MM.1S (cell line): Measurements from ENCODE around the gene TRIM27.
A peak's percentile ranks its signal among the peaks of the same experiment; 100 is the strongest.
"Not testable (repeated sequence)": the region's sequence is repeated elsewhere in the genome, so short reads cannot be mapped to it uniquely, and the experiment has no call there.

Source experiments
- DNase-seq: peaks from one replicate; pipeline ENCODE4 v3.0.0-alpha.2; 2015
- H2AFZ ChIP-seq: fragments of 300-600 bp; sonication (generic); 2 replicates; pipeline ENCODE4 v1.6.0; 2016; ENCODE audit warnings: antibody characterized with exemption, low read length
- H3F3A ChIP-seq: fragments of 300-600 bp; sonication (generic); 2 replicates; pipeline ENCODE4 v1.6.1; 2016; ENCODE audit warnings: mild to moderate bottlenecking, antibody characterized with exemption, low read length, moderate library complexity, mixed read lengths; ENCODE audit not compliant: insufficient read depth
- H3K27ac ChIP-seq: fragments of 300-600 bp; sonication (generic); 2 replicates; pipeline ENCODE4 v1.5.1; 2016; ENCODE audit warnings: mild to moderate bottlenecking, low read length
- H3K27me3 ChIP-seq: fragments of 300-600 bp; sonication (generic); replicated peaks from 2 replicates; pipeline ENCODE4 v1.6.0; 2016; ENCODE audit warnings: low read length; ENCODE audit not compliant: insufficient read depth
- H3K36me3 ChIP-seq: fragments of 300-600 bp; sonication (generic); replicated peaks from 2 replicates; pipeline ENCODE4 v1.6.1; 2016; ENCODE audit warnings: mild to moderate bottlenecking, low read length, mixed read lengths; ENCODE audit not compliant: insufficient read depth
- H3K4me1 ChIP-seq: fragments of 300-600 bp; sonication (generic); 2 replicates; pipeline ENCODE4 v1.6.1; 2016; ENCODE audit warnings: low read length, mixed read lengths
- H3K4me2 ChIP-seq: fragments of 300-600 bp; sonication (generic); 2 replicates; pipeline ENCODE4 v1.6.0; 2016; ENCODE audit warnings: low read depth, low read length
- H3K4me3 ChIP-seq: fragments of 300-600 bp; sonication (generic); 2 replicates; pipeline ENCODE4 v1.5.1; 2016; ENCODE audit warnings: low read length, mixed read lengths
- H3K79me2 ChIP-seq: fragments of 300-600 bp; sonication (generic); 2 replicates; pipeline ENCODE4 v1.6.1; 2016; ENCODE audit warnings: mixed run types, low read length, mixed read lengths
- H3K9ac ChIP-seq: fragments of 300-600 bp; sonication (generic); 2 replicates; pipeline ENCODE4 v1.6.1; 2016; ENCODE audit warnings: low read length, mixed read lengths
- H3K9me2 ChIP-seq: fragments of 300-600 bp; sonication (generic); replicated peaks from 2 replicates; pipeline ENCODE4 v1.6.1; 2016; ENCODE audit warnings: mild to moderate bottlenecking, low read length, mixed read lengths; ENCODE audit not compliant: insufficient read depth
- H3K9me3 ChIP-seq: fragments of 300-600 bp; sonication (generic); replicated peaks from 2 replicates; pipeline ENCODE4 v1.6.1; 2016; ENCODE audit warnings: mild to moderate bottlenecking, low read length, mixed read lengths; ENCODE audit not compliant: insufficient read depth
- H4K20me1 ChIP-seq: fragments of 300-600 bp; sonication (generic); 2 replicates; pipeline ENCODE4 v1.6.1; 2016; ENCODE audit warnings: mild to moderate bottlenecking, low read length, moderate library complexity, mixed read lengths; ENCODE audit not compliant: insufficient read depth
- CTCF ChIP-seq: fragments of 300-600 bp; sonication (generic); IDR thresholded peaks from 2 replicates; pipeline ENCODE4 v1.5.1; 2016; ENCODE audit warnings: antibody characterized with exemption, low read length, mixed read lengths
- EZH2 ChIP-seq: fragments of 300-600 bp; sonication (generic); optimal IDR thresholded peaks from 2 replicates; pipeline ENCODE3; 2017; ENCODE audit warnings: low read depth, mild to moderate bottlenecking, antibody characterized with exemption, low read length, mixed read lengths
- EZH2phosphoT487 ChIP-seq: fragments of 300-600 bp; sonication (generic); IDR thresholded peaks from 2 replicates; pipeline ENCODE4 v1.6.1; 2018; ENCODE audit warnings: antibody characterized with exemption, low read length

TRIM27 gene

GRCh38 chr6:28871335-28872156 is 52.2 kb downstream of the TRIM27 start:
- no peak overlapping the region for H2AFZ ChIP-seq
- H3K27ac ChIP-seq: no peak overlapping the region
- H3K9me2 ChIP-seq: no peaks in the 10 kb centered on the region
- H3K9ac ChIP-seq: no peak overlapping the region
- H3F3A ChIP-seq: no peaks in the 10 kb centered on the region
- no peak overlapping the region for H3K4me3 ChIP-seq
- H3K79me2 ChIP-seq: no peaks in the 10 kb centered on the region
- H3K27me3 ChIP-seq: no peaks in the 10 kb centered on the region
- no peaks in the 10 kb centered on the region for H4K20me1 ChIP-seq
- no peak for DNase-seq
- H3K9me3 ChIP-seq: no peaks in the 10 kb centered on the region
- H3K4me1 ChIP-seq: peaks cover 11% of the 10 kb centered on the region
- no peak overlapping the region for H3K4me2 ChIP-seq
- no peaks in the 10 kb centered on the region for H3K36me3 ChIP-seq
- TF ChIP-seq EZH2: no peak
- no peak for TF ChIP-seq CTCF
- no peak for TF ChIP-seq EZH2phosphoT487

- H3K4me3 ChIP-seq: no peak overlapping the region
- H4K20me1 ChIP-seq: no peaks in the 10 kb centered on the region
- no peak overlapping the region for H2AFZ ChIP-seq
- no peaks in the 10 kb centered on the region for H3K36me3 ChIP-seq
- no peak overlapping the region for H3K4me2 ChIP-seq
- H3F3A ChIP-seq: peaks cover 7% of the 10 kb centered on the region; the same call in 1 of the 2 replicates
- H3K9me2 ChIP-seq: no peaks in the 10 kb centered on the region
- no peak overlapping the region for H3K9ac ChIP-seq
- H3K4me1 ChIP-seq: no peaks in the 10 kb centered on the region
- H3K79me2 ChIP-seq: no peaks in the 10 kb centered on the region
- no peak overlapping the region for H3K27ac ChIP-seq
- H3K9me3 ChIP-seq: no peaks in the 10 kb centered on the region
- DNase-seq: no peak
- TF ChIP-seq EZH2: no peak
- TF ChIP-seq CTCF: no peak
- TF ChIP-seq EZH2phosphoT487: no peak
- H3K27me3 ChIP-seq: no peaks in the 10 kb centered on the region
These were observed 54.9 kb downstream of the TRIM27 start for GRCh38 chr6:28868873-28869272.

GRCh38 chr6:28867086-28867409 is 56.7 kb downstream of the TRIM27 start:
- Histone ChIP-seq H3K4me3 (peak overlapping the region; percentile 72; the same call in 1 of the 2 replicates), H3K4me2 (peak overlapping the region; percentile 59), H3K9me3 (no peaks in the 10 kb centered on the region), H2AFZ (peak overlapping the region; percentile 91), H3K4me1 (no peaks in the 10 kb centered on the region), H3K27me3 (no peaks in the 10 kb centered on the region), H3K36me3 (no peaks in the 10 kb centered on the region), H3K79me2 (no peaks in the 10 kb centered on the region), H3K9me2 (no peaks in the 10 kb centered on the region), H3K9ac (peak overlapping the region; percentile 52; the same call in 1 of the 2 replicates), H3F3A (peaks cover 7% of the 10 kb centered on the region; the same call in 1 of the 2 replicates), H3K27ac (no peak overlapping the region), H4K20me1 (no peaks in the 10 kb centered on the region)
- no peak for DNase-seq
- TF ChIP-seq EZH2phosphoT487 (no peak), CTCF (no peak), EZH2 (no peak)

- Histone ChIP-seq H2AFZ (peak overlapping the region; percentile 91), H3K27ac (peak overlapping the region; percentile 64; the same call in 1 of the 2 replicates), H3K9ac (peak overlapping the region; percentile 52; the same call in 1 of the 2 replicates), H3K4me2 (peak overlapping the region; percentile 59), H3K4me3 (peak overlapping the region; percentile 72)
- not testable (repeated sequence) for H3K9me3 ChIP-seq, H3K4me1 ChIP-seq, H4K20me1 ChIP-seq, H3K27me3 ChIP-seq, H3K79me2 ChIP-seq, H3K9me2 ChIP-seq, H3F3A ChIP-seq, H3K36me3 ChIP-seq
- DNase-seq: peak; percentile 56
These were observed 57.3 kb downstream of the TRIM27 start for GRCh38 chr6:28866205-28867085.
